ENCODE measurements around the gene DOCK2.

Gene DOCK2

DNA sequence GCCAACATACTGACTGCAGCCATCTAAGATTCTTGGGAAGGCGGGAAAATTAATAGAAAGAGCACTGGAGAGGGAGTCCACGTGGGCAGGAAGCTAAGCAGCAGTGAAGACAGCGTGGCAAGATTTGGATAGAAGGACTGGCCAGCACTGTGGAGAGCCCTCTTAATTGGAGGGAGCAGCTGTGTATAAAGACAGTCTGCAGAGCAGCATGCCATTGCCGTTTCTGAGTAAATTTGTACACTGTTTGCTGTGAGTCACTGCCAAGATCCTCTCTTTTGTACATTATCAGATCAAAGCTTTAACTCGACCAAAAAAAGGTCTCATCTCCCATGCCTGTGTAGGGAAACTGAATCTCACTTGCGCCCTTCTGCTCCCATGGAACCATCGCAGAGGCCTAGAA, 297.9 kb downstream of the DOCK2 start:
- H3K9ac ChIP-seq (ENCODE audit: low read depth, low read length, poor library complexity, severe bottlenecking) = peak overlapping the region; percentile 32
- H3K9me3 ChIP-seq (ENCODE audit: insufficient read depth, low read depth, low read length) = no peaks in the 10 kb centered on the region
- no peak overlapping the region for H2AFZ ChIP-seq (ENCODE audit: low read length)
- peaks cover 42% of the 10 kb centered on the region for H3K4me1 ChIP-seq (ENCODE audit: insufficient read depth, low read length, poor library complexity, severe bottlenecking)
- H4K20me1 ChIP-seq (ENCODE audit: insufficient read depth, low read length, poor library complexity, severe bottlenecking) = no peaks in the 10 kb centered on the region
- H3K4me2 ChIP-seq (ENCODE audit: low read depth, low read length, poor library complexity, severe bottlenecking) = peak overlapping the region; percentile 88
- peaks cover 11% of the 10 kb centered on the region; the same call in 1 of the 2 replicates for H3F3A ChIP-seq (ENCODE audit: low read depth)
- TF ChIP-seq, protein P1, sequence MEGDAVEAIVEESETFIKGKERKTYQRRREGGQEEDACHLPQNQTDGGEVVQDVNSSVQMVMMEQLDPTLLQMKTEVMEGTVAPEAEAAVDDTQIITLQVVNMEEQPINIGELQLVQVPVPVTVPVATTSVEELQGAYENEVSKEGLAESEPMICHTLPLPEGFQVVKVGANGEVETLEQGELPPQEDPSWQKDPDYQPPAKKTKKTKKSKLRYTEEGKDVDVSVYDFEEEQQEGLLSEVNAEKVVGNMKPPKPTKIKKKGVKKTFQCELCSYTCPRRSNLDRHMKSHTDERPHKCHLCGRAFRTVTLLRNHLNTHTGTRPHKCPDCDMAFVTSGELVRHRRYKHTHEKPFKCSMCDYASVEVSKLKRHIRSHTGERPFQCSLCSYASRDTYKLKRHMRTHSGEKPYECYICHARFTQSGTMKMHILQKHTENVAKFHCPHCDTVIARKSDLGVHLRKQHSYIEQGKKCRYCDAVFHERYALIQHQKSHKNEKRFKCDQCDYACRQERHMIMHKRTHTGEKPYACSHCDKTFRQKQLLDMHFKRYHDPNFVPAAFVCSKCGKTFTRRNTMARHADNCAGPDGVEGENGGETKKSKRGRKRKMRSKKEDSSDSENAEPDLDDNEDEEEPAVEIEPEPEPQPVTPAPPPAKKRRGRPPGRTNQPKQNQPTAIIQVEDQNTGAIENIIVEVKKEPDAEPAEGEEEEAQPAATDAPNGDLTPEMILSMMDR (conservative IDR thresholded peaks at IDR 0.05; ENCODE audit: low read length) = no peak
- no peak for TF ChIP-seq EZH2phosphoT487 (IDR thresholded peaks at IDR 0.05; ENCODE audit: borderline replicate concordance)
- no peaks in the 10 kb centered on the region for H3K9me2 ChIP-seq (replicated peaks; ENCODE audit: low read depth, low read length)
- no peaks in the 10 kb centered on the region for H3K27me3 ChIP-seq (ENCODE audit: insufficient read depth, low read length, poor library complexity, severe bottlenecking)
- H3K36me3 ChIP-seq (ENCODE audit: insufficient read depth, low read length) = peaks cover 7% of the 10 kb centered on the region; the same call in 1 of the 2 replicates
- H3K4me3 ChIP-seq (ENCODE audit: low read length, poor library complexity, severe bottlenecking) = peak overlapping the region; percentile 68
- H3K79me2 ChIP-seq (ENCODE audit: insufficient read depth, low read length) = no peaks in the 10 kb centered on the region

GRCh38 chr5:169935762-169936161, 298.7 kb downstream of the DOCK2 start:
- H3K27me3 ChIP-seq (ENCODE audit: insufficient read depth, low read length, poor library complexity, severe bottlenecking) = no peaks in the 10 kb centered on the region

GRCh38 chr5:169938439-169938838, 301.4 kb downstream of the DOCK2 start:
- Histone ChIP-seq H3K9me3 (ENCODE audit: insufficient read depth, low read depth, low read length) (no peaks in the 10 kb centered on the region), H3F3A (ENCODE audit: low read depth) (peaks cover 11% of the 10 kb centered on the region; the same call in 1 of the 2 replicates), H4K20me1 (ENCODE audit: insufficient read depth, low read length, poor library complexity, severe bottlenecking) (no peaks in the 10 kb centered on the region), H3K79me2 (ENCODE audit: insufficient read depth, low read length) (no peaks in the 10 kb centered on the region), H3K4me3 (ENCODE audit: low read length, poor library complexity, severe bottlenecking) (no peak overlapping the region), H3K9me2 (replicated peaks; ENCODE audit: low read depth, low read length) (no peaks in the 10 kb centered on the region), H3K36me3 (ENCODE audit: insufficient read depth, low read length) (no peaks in the 10 kb centered on the region), H3K9ac (ENCODE audit: low read depth, low read length, poor library complexity, severe bottlenecking) (no peak overlapping the region), H3K4me1 (ENCODE audit: insufficient read depth, low read length, poor library complexity, severe bottlenecking) (peaks cover 36% of the 10 kb centered on the region), H3K27me3 (ENCODE audit: insufficient read depth, low read length, poor library complexity, severe bottlenecking) (no peaks in the 10 kb centered on the region), H2AFZ (ENCODE audit: low read length) (no peak overlapping the region), H3K4me2 (ENCODE audit: low read depth, low read length, poor library complexity, severe bottlenecking) (no peak overlapping the region)
- TF ChIP-seq, protein P1 (conservative IDR thresholded peaks at IDR 0.05; ENCODE audit: low read length) = no peak
- no peak for TF ChIP-seq EZH2phosphoT487 (IDR thresholded peaks at IDR 0.05; ENCODE audit: borderline replicate concordance)

More at GRCh38 chr5:169935762-169936161, 298.7 kb downstream of the DOCK2 start:
- Histone ChIP-seq H3K4me2 (ENCODE audit: low read depth, low read length, poor library complexity, severe bottlenecking) (peak overlapping the region; percentile 88), H3K9me3 (ENCODE audit: insufficient read depth, low read depth, low read length) (no peaks in the 10 kb centered on the region), H4K20me1 (ENCODE audit: insufficient read depth, low read length, poor library complexity, severe bottlenecking) (no peaks in the 10 kb centered on the region), H3F3A (ENCODE audit: low read depth) (peaks cover 11% of the 10 kb centered on the region; the same call in 1 of the 2 replicates), H3K9me2 (replicated peaks; ENCODE audit: low read depth, low read length) (no peaks in the 10 kb centered on the region), H3K79me2 (ENCODE audit: insufficient read depth, low read length) (no peaks in the 10 kb centered on the region), H2AFZ (ENCODE audit: low read length) (no peak overlapping the region), H3K9ac (ENCODE audit: low read depth, low read length, poor library complexity, severe bottlenecking) (no peak overlapping the region), H3K4me3 (ENCODE audit: low read length, poor library complexity, severe bottlenecking) (peak overlapping the region; percentile 68), H3K36me3 (ENCODE audit: insufficient read depth, low read length) (peaks cover 6% of the 10 kb centered on the region; the same call in 1 of the 2 replicates), H3K4me1 (ENCODE audit: insufficient read depth, low read length, poor library complexity, severe bottlenecking) (peaks cover 42% of the 10 kb centered on the region)
- no peak for TF ChIP-seq EZH2phosphoT487 (IDR thresholded peaks at IDR 0.05; ENCODE audit: borderline replicate concordance)
- TF ChIP-seq, protein P1 (conservative IDR thresholded peaks at IDR 0.05; ENCODE audit: low read length) = no peak

Measured in Loucy (cell line).